B cell (primary cell): ENCODE data around the gene TRIM65. TPM values are rescaled to one million over a fixed set of nuclear protein-coding genes. Genes with fewer than 3 reads are reported as not detected.

Source experiments
- ATAC-seq: fragments of 200-7000 bp; cut with Tn5 transposase; one replicate; pipeline ENCODE4 v1.10.0; 2021; ENCODE audit warnings: low read depth, mild to moderate bottlenecking, moderate number of reproducible peaks, moderate library complexity
- CTCF ChIA-PET: fragments of 350-600 bp; sonication (Branson Sonifier 250); formaldehyde crosslinking; loops from one replicate; lab custom pipeline; 2021; ENCODE audit warnings: antibody characterized with exemption, inconsistent platforms; lab: Charles Lee
- POLR2A ChIA-PET: fragments of 350-600 bp; sonication (Branson Sonifier 250); formaldehyde crosslinking; loops from one replicate; lab custom pipeline; 2021; ENCODE audit warnings: antibody characterized with exemption; lab: Charles Lee
- DNase-seq: peaks from one replicate; pipeline ENCODE4 v3.0.0; 2013
- H2AFZ ChIP-seq: 2 replicates; pipeline ENCODE4 v1.6.1; 2012; ENCODE audit warnings: mild to moderate bottlenecking, low read depth, low read length; ENCODE audit not compliant: insufficient read depth, poor library complexity, severe bottlenecking
- H3K27ac ChIP-seq, 2 donors: 1 replicate in 1 of 2; 2 replicates in 1 of 2; pipeline ENCODE4 v1.5.1; 2012 to 2013; ENCODE audit warnings: low read length in 2 of 2, mild to moderate bottlenecking in 2 of 2, moderate library complexity in 1 of 2
- H3K27me3 ChIP-seq, 4 experiments: fragments of 200-600 bp in 1 of 4; sonication (generic) in 1 of 4; replicated peaks in 1 of 4; 1 replicate in 2 of 4; 2 replicates in 2 of 4; pipeline versions ENCODE4 v1.6.1 to v1.7.0; 2013 to 2016; ENCODE audit warnings: low read length in 3 of 4, mild to moderate bottlenecking in 2 of 4, mixed read lengths in 1 of 4, moderate library complexity in 1 of 4; ENCODE audit not compliant: insufficient read depth in 4 of 4, control insufficient read depth in 3 of 4; ENCODE audit errors: control extremely low read depth in 1 of 4
- H3K36me3 ChIP-seq, 2 experiments: replicated peaks in 1 of 2; 1 replicate in 1 of 2; 2 replicates in 1 of 2; pipeline versions ENCODE4 v1.6.1 to v1.7.1; 2013; ENCODE audit warnings: low read length in 1 of 2; ENCODE audit not compliant: insufficient read depth in 2 of 2, control insufficient read depth in 1 of 2; ENCODE audit errors: control extremely low read depth in 1 of 2, extremely low read depth in 1 of 2
- H3K4me1 ChIP-seq, 2 donors: fragments of 200-600 bp in 1 of 2; sonication (generic) in 1 of 2; 1 replicate in 1 of 2; 2 replicates in 1 of 2; pipeline versions ENCODE4 v1.5.1 to v1.6.1; 2013 to 2017; ENCODE audit warnings: low read length in 2 of 2; ENCODE audit not compliant: control insufficient read depth in 2 of 2, insufficient read depth in 2 of 2
- H3K4me2 ChIP-seq: replicated peaks from 2 replicates; pipeline ENCODE3; 2012; ENCODE audit warnings: mild to moderate bottlenecking, low read depth, low read length; ENCODE audit not compliant: poor library complexity, severe bottlenecking
- H3K4me3 ChIP-seq, 5 experiments: fragments of 200-600 bp in 1 of 5; sonication (generic) in 1 of 5; 1 replicate in 3 of 5; 2 replicates in 2 of 5; pipeline versions ENCODE4 v1.5.1 to v1.7.0; 2011 to 2016; ENCODE audit warnings: low read length in 4 of 5, mild to moderate bottlenecking in 4 of 5, low read depth in 2 of 5, control low read depth in 1 of 5, moderate library complexity in 1 of 5; ENCODE audit not compliant: insufficient read depth in 1 of 5; ENCODE audit errors: control extremely low read depth in 1 of 5, extremely low read depth in 1 of 5
- H3K79me2 ChIP-seq: fragments of 200-600 bp; sonication (generic); one replicate; pipeline ENCODE4 v1.6.0; 2016; ENCODE audit warnings: low read length; ENCODE audit not compliant: control insufficient read depth, insufficient read depth
- H3K9ac ChIP-seq: fragments of 200-600 bp; sonication (generic); 2 replicates; pipeline ENCODE4 v1.6.1; 2017; ENCODE audit warnings: mild to moderate bottlenecking, low read length, moderate library complexity
- H3K9me3 ChIP-seq, 3 donors: one replicate each; pipeline versions ENCODE4 v1.6.1 to v1.7.1; 2013; ENCODE audit warnings: low read length in 2 of 3; ENCODE audit not compliant: control insufficient read depth in 2 of 3, insufficient read depth in 1 of 3; ENCODE audit errors: control extremely low read depth in 1 of 3
- H4K20me1 ChIP-seq: 2 replicates; pipeline ENCODE4 v1.6.0; 2012; ENCODE audit warnings: mild to moderate bottlenecking, low read length; ENCODE audit not compliant: insufficient read depth, control insufficient read depth, poor library complexity, severe bottlenecking
- H3K27ac Mint-ChIP-seq: one replicate; pipeline ENCODE4 v1.8.0; 2021; ENCODE audit warnings: mixed read lengths
- H3K27me3 Mint-ChIP-seq: one replicate; pipeline ENCODE4 v1.8.0; 2021; ENCODE audit warnings: mixed read lengths
- H3K4me1 Mint-ChIP-seq: one replicate; pipeline ENCODE4 v1.8.0; 2021; ENCODE audit warnings: mixed read lengths
- H3K4me3 Mint-ChIP-seq: one replicate; pipeline ENCODE4 v1.8.0; 2021; ENCODE audit warnings: mixed read lengths
- H3K9me3 Mint-ChIP-seq: one replicate; pipeline ENCODE4 v1.8.0; 2022; ENCODE audit warnings: mixed read lengths; ENCODE audit not compliant: insufficient read depth
- EZH2 ChIP-seq: IDR thresholded peaks from 2 replicates; pipeline ENCODE4 v1.6.1; 2012; ENCODE audit warnings: borderline replicate concordance, low read depth, mild to moderate bottlenecking, moderate library complexity, low read length; ENCODE audit not compliant: insufficient read depth, poor library complexity, severe bottlenecking
- WGBS: methylation state at CpG from one replicate; pipeline ENCODE4 v1.1.5; 2013; ENCODE audit warnings: missing lambda C conversion rate; ENCODE audit not compliant: insufficient coverage; 5-methylcytosine and 5-hydroxymethylcytosine counted together
- intact Hi-C: fragments of 100-400 bp; cut with micrococcal nuclease; formaldehyde crosslinking; loops from one replicate; pipeline ENCODE4 v1.10.0; 2022
- polyA plus RNA-seq: library from polyadenylated mRNA; depleted of rRNA; stranded (reverse); fragments of >200 nt; gene quantifications from 2 replicates; pipeline ENCODE4 v1.2.3, GENCODE V29; 2012
- total RNA-seq, 2 donors: library from RNA; stranded (reverse); fragments of 120-200 nt in 1 of 2; gene quantifications; 1 replicate in 1 of 2; 2 replicates in 1 of 2; pipeline versions ENCODE4 v1.2.3 to v1.2.4, GENCODE V29; 2013 to 2022
- TF ChIP-seq, protein P1 (sequence below): fragments of 200-600 bp; IDR thresholded peaks from one replicate; pipeline ENCODE4 v1.8.0; 2022; ENCODE audit warnings: antibody characterized with exemption, mild to moderate bottlenecking

The TRIM65 gene
- total and polyA plus RNA-seq, 2 donors (not counting 1 experiment from before 2014, with no cell fraction given): 16.8 to 40.7 TPM

DNA sequence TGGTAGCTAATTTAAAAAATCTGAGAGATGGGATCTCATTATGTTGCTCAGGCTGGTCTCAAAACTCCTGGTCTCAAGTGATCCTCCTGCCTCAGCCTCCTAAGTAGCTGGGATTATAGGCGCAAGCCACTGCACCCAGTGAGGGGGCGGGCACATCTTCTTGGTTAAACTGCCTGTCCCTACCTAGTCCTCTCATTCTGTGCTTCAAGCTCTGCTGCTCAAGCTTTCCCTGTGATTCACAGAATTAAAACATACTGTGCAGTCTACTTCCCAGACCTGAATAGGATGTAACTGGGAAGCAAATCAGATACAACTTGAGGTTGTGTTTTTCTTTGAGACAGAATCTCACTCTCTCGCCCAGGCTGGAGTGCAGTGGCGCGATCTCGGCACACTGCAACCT, 5.7 kb upstream of the TRIM65 start:
- intact Hi-C loops: loop anchor here (10.0 kb wide), 1 partner anchor 362 kb away; the partner anchor contains the start of gene UBALD2
- H3K9ac ChIP-seq: no peak overlapping the region
- WGBS: 94% methylated on average over 6 of the region's 6 CpGs
- ATAC-seq (no peak), DNase-seq (no peak)
- Mint-ChIP-seq H3K9me3 (no peaks in the 10 kb centered on the region), H3K4me3 (no peak overlapping the region), H3K27ac (no peak overlapping the region), H3K4me1 (peaks cover 13% of the 10 kb centered on the region), H3K27me3 (no peaks in the 10 kb centered on the region)
- H3K9me3 ChIP-seq: no peaks in the 10 kb centered on the region
- no peaks in the 10 kb centered on the region for H3K27me3 ChIP-seq
- no peak overlapping the region for H3K27ac ChIP-seq
- ChIA-PET POLR2A (interaction anchor here (0.6 kb wide), 1 partner anchor 130 kb away, joined by 8 read pairs; no protein-coding TSS in a partner anchor), CTCF (interaction anchor here (0.6 kb wide), 1 partner anchor 745 kb away, joined by 3 read pairs; no protein-coding TSS in a partner anchor)
- no peak overlapping the region for H2AFZ ChIP-seq
- H3K4me1 ChIP-seq: peaks cover 3 to 17% of the 10 kb centered on the region in 2 donors
- H3K4me2 ChIP-seq: no peak overlapping the region
- no peak overlapping the region for H3K4me3 ChIP-seq
- TF ChIP-seq, protein P1, sequence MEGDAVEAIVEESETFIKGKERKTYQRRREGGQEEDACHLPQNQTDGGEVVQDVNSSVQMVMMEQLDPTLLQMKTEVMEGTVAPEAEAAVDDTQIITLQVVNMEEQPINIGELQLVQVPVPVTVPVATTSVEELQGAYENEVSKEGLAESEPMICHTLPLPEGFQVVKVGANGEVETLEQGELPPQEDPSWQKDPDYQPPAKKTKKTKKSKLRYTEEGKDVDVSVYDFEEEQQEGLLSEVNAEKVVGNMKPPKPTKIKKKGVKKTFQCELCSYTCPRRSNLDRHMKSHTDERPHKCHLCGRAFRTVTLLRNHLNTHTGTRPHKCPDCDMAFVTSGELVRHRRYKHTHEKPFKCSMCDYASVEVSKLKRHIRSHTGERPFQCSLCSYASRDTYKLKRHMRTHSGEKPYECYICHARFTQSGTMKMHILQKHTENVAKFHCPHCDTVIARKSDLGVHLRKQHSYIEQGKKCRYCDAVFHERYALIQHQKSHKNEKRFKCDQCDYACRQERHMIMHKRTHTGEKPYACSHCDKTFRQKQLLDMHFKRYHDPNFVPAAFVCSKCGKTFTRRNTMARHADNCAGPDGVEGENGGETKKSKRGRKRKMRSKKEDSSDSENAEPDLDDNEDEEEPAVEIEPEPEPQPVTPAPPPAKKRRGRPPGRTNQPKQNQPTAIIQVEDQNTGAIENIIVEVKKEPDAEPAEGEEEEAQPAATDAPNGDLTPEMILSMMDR: no peak
- TF ChIP-seq EZH2: no peak
- peaks cover 14% of the 10 kb centered on the region for H4K20me1 ChIP-seq
- H3K36me3 ChIP-seq: peaks cover 0 to 47% of the 10 kb centered on the region in 2 experiments
- peaks cover 17% of the 10 kb centered on the region for H3K79me2 ChIP-seq

DNA sequence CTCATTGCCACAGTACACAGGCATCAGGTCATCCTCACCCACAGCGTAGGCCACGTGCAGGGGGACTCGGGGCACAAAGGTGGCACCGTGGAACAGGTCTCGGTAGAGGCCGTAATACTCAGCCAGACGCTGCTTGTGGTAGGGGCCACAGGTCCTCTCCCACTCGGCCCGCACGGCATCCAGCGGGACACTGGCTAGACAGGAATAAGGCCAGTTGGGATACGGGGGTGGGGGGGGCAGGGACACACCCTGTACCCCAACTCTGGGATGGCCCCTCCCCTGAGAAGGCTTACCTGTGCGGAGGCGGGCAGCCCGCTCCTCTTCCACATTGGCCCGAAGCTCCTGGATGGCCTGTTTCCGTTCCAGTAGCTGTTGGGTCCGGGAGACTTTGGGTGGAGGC, 5.0 kb upstream of the TRIM65 start:
- Histone ChIP-seq H3K4me3 (no peak overlapping the region), H4K20me1 (peaks cover 14% of the 10 kb centered on the region), H3K36me3 (peaks cover 0 to 48% of the 10 kb centered on the region in 2 experiments), H3K79me2 (peaks cover 17% of the 10 kb centered on the region), H3K9me3 (no peaks in the 10 kb centered on the region), H3K27ac (no peak overlapping the region), H3K27me3 (no peaks in the 10 kb centered on the region), H3K4me2 (no peak overlapping the region), H3K4me1 (peaks cover 7 to 22% of the 10 kb centered on the region in 2 donors), H3K9ac (no peak overlapping the region), H2AFZ (no peak overlapping the region)
- H3K9me3 Mint-ChIP-seq: no peaks in the 10 kb centered on the region
- ATAC-seq (no peak), DNase-seq (no peak)
- H3K4me3 Mint-ChIP-seq: no peak overlapping the region
- ChIA-PET CTCF (interaction anchor here (0.6 kb wide), 2 partner anchors 153 to 745 kb away, joined by 3 to 4 read pairs; no protein-coding TSS in a partner anchor), POLR2A (interaction anchor here (0.6 kb wide), 1 partner anchor 681 kb away, joined by 4 read pairs; no protein-coding TSS in a partner anchor)
- intact Hi-C loops: loop anchor here (10.0 kb wide), 1 partner anchor 363 kb away; the partner anchor contains the start of gene UBALD2
- no peaks in the 10 kb centered on the region for H3K27me3 Mint-ChIP-seq
- WGBS: 98% methylated on average over 15 of the region's 18 CpGs
- TF ChIP-seq, protein P1: no peak
- no peak for TF ChIP-seq EZH2
- H3K27ac Mint-ChIP-seq: no peak overlapping the region
- peaks cover 15% of the 10 kb centered on the region for H3K4me1 Mint-ChIP-seq
